ENCODE results near the gene TNFRSF19. TPM values are rescaled to one million over a fixed set of nuclear protein-coding genes. Genes with fewer than 3 reads are reported as not detected.

The TNFRSF19 gene
- total and polyA plus RNA-seq, 8 donors = 1.5 to 14.1 (median 3.0) TPM

- FAIRE-seq (no peak), ATAC-seq (peak in 3 of 4 donors; percentile 65 to 70 (median 66)), DNase-seq (no peak)
- no peak overlapping the region for H3K4me3 ChIP-seq
- no peaks in the 10 kb centered on the region for H3K36me3 ChIP-seq
- H3K9me3 ChIP-seq = no peaks in the 10 kb centered on the region
- H3K27me3 ChIP-seq = no peaks in the 10 kb centered on the region
- intact Hi-C loops (cut with DNase I) = no loop called here
- peak overlapping the region in 3 of 4 donors; percentile 23 to 62 (median 59) for H3K27ac ChIP-seq
- TF ChIP-seq, protein P1, sequence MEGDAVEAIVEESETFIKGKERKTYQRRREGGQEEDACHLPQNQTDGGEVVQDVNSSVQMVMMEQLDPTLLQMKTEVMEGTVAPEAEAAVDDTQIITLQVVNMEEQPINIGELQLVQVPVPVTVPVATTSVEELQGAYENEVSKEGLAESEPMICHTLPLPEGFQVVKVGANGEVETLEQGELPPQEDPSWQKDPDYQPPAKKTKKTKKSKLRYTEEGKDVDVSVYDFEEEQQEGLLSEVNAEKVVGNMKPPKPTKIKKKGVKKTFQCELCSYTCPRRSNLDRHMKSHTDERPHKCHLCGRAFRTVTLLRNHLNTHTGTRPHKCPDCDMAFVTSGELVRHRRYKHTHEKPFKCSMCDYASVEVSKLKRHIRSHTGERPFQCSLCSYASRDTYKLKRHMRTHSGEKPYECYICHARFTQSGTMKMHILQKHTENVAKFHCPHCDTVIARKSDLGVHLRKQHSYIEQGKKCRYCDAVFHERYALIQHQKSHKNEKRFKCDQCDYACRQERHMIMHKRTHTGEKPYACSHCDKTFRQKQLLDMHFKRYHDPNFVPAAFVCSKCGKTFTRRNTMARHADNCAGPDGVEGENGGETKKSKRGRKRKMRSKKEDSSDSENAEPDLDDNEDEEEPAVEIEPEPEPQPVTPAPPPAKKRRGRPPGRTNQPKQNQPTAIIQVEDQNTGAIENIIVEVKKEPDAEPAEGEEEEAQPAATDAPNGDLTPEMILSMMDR (IDR thresholded peaks at IDR 0.05) = no peak
- 39 to 40% methylated on average over 7 of the region's 7 CpGs for WGBS, 2 donors
- peaks cover 0 to 10% (median 0%) of the 10 kb centered on the region in 3 donors for H3K4me1 ChIP-seq
Measured at GRCh38 chr13:23609414-23609760, 39.2 kb downstream of the TNFRSF19 start.

GRCh38 chr13:23609874-23610576 lies 39.8 kb downstream of the TNFRSF19 start:
- 38 to 40% methylated on average over 3 of the region's 3 CpGs for WGBS, 2 donors
- Histone ChIP-seq H3K4me3 (no peak overlapping the region), H3K27ac (peak overlapping the region in 3 of 4 donors; percentile 23 to 62 (median 59)), H3K4me1 (peaks cover 0 to 10% (median 0%) of the 10 kb centered on the region in 3 donors), H3K27me3 (no peaks in the 10 kb centered on the region), H3K9me3 (no peaks in the 10 kb centered on the region), H3K36me3 (no peaks in the 10 kb centered on the region)
- TF ChIP-seq, protein P1 (IDR thresholded peaks at IDR 0.05) = no peak
- ATAC-seq (peak in 3 of 4 donors; percentile 20 to 28 (median 26)), FAIRE-seq (peak; percentile 9), DNase-seq (no peak)
- intact Hi-C loops (cut with DNase I) = no loop called here

DNA sequence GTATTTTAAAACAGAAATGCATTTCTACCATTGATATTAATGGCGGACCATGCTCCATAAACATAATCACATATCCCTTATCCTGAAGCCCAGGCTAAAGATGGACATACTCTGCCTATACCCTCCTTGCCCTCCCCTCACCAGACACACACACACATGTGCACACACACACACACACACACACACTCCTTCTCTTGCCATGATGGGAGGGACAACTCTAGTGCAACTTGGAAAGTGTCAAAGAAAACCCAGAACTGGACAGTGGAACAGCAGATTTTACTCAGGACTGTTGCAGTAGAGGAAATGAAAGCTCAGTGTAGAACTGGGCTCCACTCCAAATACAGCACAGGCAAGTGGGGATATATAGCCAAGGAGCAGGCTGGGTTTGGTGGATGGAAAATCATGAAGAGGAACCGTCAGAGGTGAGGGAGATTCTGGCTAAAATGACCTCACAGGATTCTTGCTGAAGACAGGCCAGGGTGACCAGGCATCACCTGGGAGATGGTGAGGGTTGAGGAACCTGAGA lies 40.8 kb downstream of the TNFRSF19 start:
- ATAC-seq = peak in 2 of 4 donors; percentile 41 to 50
- WGBS, 2 donors = 62 to 65% methylated on average over 2 of the region's 2 CpGs
- Histone ChIP-seq H3K36me3 (no peaks in the 10 kb centered on the region), H3K27me3 (no peaks in the 10 kb centered on the region), H3K4me3 (no peak overlapping the region), H3K4me1 (peaks cover 0 to 10% (median 0%) of the 10 kb centered on the region in 3 donors), H3K27ac (peak overlapping the region in 2 of 4 donors; percentile 6 to 62), H3K9me3 (no peaks in the 10 kb centered on the region)
- intact Hi-C loops (cut with DNase I) = no loop called here
- TF ChIP-seq, protein P1 (IDR thresholded peaks at IDR 0.05) = no peak
- no peak for DNase-seq
- no peak for FAIRE-seq

GRCh38 chr13:23612182-23612581 lies 42.0 kb downstream of the TNFRSF19 start:
- Histone ChIP-seq H3K36me3 (no peaks in the 10 kb centered on the region), H3K9me3 (no peaks in the 10 kb centered on the region), H3K4me1 (peaks cover 0 to 10% (median 0%) of the 10 kb centered on the region in 3 donors), H3K27ac (no peak overlapping the region), H3K27me3 (no peaks in the 10 kb centered on the region), H3K4me3 (no peak overlapping the region)
- intact Hi-C loops (cut with DNase I) = no loop called here
- FAIRE-seq (no peak), DNase-seq (no peak), ATAC-seq (no peak)
- TF ChIP-seq, protein P1 (IDR thresholded peaks at IDR 0.05) = no peak
- 89 to 100% methylated on average over 1 of the region's 1 CpG for WGBS, 2 donors

GRCh38 chr13:23612731-23613130 lies 42.5 kb downstream of the TNFRSF19 start:
- ATAC-seq (no peak), DNase-seq (no peak), FAIRE-seq (no peak)
- Histone ChIP-seq H3K27ac (no peak overlapping the region), H3K9me3 (no peaks in the 10 kb centered on the region), H3K4me1 (peaks cover 0 to 10% (median 0%) of the 10 kb centered on the region in 3 donors), H3K27me3 (no peaks in the 10 kb centered on the region), H3K4me3 (no peak overlapping the region), H3K36me3 (no peaks in the 10 kb centered on the region)
- 93 to 97% methylated on average over 2 of the region's 2 CpGs for WGBS, 2 donors
- TF ChIP-seq, protein P1 (IDR thresholded peaks at IDR 0.05) = no peak
- intact Hi-C loops (cut with DNase I) = no loop called here
